Keratinocyte (primary cell): Measurements from ENCODE around the gene RAP1GAP2. TPM values are rescaled to one million over a fixed set of nuclear protein-coding genes. Genes with fewer than 3 reads are reported as not detected.

Experiments
- DNase-seq: peaks from one replicate; pipeline ENCODE4 v3.0.0-alpha.2; 2011; ENCODE audit warnings: low read depth, missing footprints, low spot score
- FAIRE-seq: peaks from 2 replicates; lab custom pipeline; 2011; peaks lifted over from hg19 to GRCh38; lab: Jason Lieb, UNC
- H2AFZ ChIP-seq: 2 replicates; pipeline ENCODE4 v1.6.0; 2012; ENCODE audit warnings: low read length, control low read depth, inconsistent platforms; ENCODE audit not compliant: control insufficient read depth
- H3K27ac ChIP-seq: 2 replicates; pipeline ENCODE4 v1.5.1; 2011; ENCODE audit warnings: low read length; ENCODE audit not compliant: control insufficient read depth, insufficient read depth
- H3K27me3 ChIP-seq: 3 replicates; pipeline ENCODE4 v1.6.0; 2011; ENCODE audit warnings: low read length; ENCODE audit not compliant: control insufficient read depth, insufficient read depth; ENCODE audit errors: extremely low read depth
- H3K36me3 ChIP-seq, 2 experiments: 2 replicates in 1 of 2; 3 replicates in 1 of 2; pipeline ENCODE4 v1.5.1; 2011; ENCODE audit warnings: low read length in 2 of 2, mild to moderate bottlenecking in 1 of 2; ENCODE audit not compliant: control insufficient read depth in 2 of 2, insufficient read depth in 2 of 2; ENCODE audit errors: extremely low read depth in 1 of 2
- H3K4me1 ChIP-seq: 3 replicates; pipeline ENCODE4 v1.5.1; 2011; ENCODE audit warnings: low read length; ENCODE audit not compliant: control insufficient read depth, insufficient read depth; ENCODE audit errors: extremely low read depth
- H3K4me2 ChIP-seq: 3 replicates; pipeline ENCODE4 v1.6.0; 2011; ENCODE audit warnings: low read depth, low read length; ENCODE audit not compliant: control insufficient read depth, insufficient read depth; ENCODE audit errors: extremely low read depth
- H3K4me3 ChIP-seq, 3 experiments: fragments of 200-600 bp in 1 of 3; sonication (generic) in 1 of 3; 2 replicates in 2 of 3; 3 replicates in 1 of 3; pipeline ENCODE4 v1.5.1; 2011 to 2016; ENCODE audit warnings: low read length in 3 of 3, mild to moderate bottlenecking in 3 of 3, control low read depth in 2 of 3, inconsistent platforms in 1 of 3, low read depth in 1 of 3, mixed read lengths in 1 of 3, mixed run types in 1 of 3, moderate library complexity in 1 of 3; ENCODE audit not compliant: control insufficient read depth in 2 of 3, insufficient read depth in 2 of 3; ENCODE audit errors: extremely low read depth in 1 of 3
- H3K79me2 ChIP-seq: 2 replicates; pipeline ENCODE4 v1.6.0; 2012; ENCODE audit warnings: low read length; ENCODE audit not compliant: control insufficient read depth, insufficient read depth
- H3K9ac ChIP-seq: 3 replicates; pipeline ENCODE4 v1.6.0; 2011; ENCODE audit warnings: low read length; ENCODE audit not compliant: control insufficient read depth, insufficient read depth; ENCODE audit errors: extremely low read depth
- H3K9me1 ChIP-seq: 3 replicates; pipeline ENCODE4 v1.6.0; 2011; ENCODE audit warnings: low read length; ENCODE audit not compliant: control insufficient read depth, insufficient read depth; ENCODE audit errors: extremely low read depth
- H3K9me3 ChIP-seq: 2 replicates; pipeline ENCODE4 v1.5.1; 2012; ENCODE audit warnings: low read depth, low read length; ENCODE audit not compliant: control insufficient read depth
- H4K20me1 ChIP-seq: 3 replicates; pipeline ENCODE4 v1.6.0; 2011; ENCODE audit warnings: low read length; ENCODE audit not compliant: control insufficient read depth, insufficient read depth; ENCODE audit errors: extremely low read depth
- CTCF ChIP-seq, 3 experiments: IDR thresholded peaks in 1 of 3; conservative IDR thresholded peaks in 1 of 3; optimal IDR thresholded peaks in 1 of 3; 2 replicates in 2 of 3; 3 replicates in 1 of 3; pipeline versions ENCODE3 to v1.5.1; 2011; ENCODE audit warnings: low read length in 3 of 3, mild to moderate bottlenecking in 3 of 3, moderate library complexity in 2 of 3, control low read depth in 1 of 3, inconsistent platforms in 1 of 3; ENCODE audit not compliant: insufficient read depth in 2 of 3; ENCODE audit errors: extremely low read depth in 1 of 3
- EZH2 ChIP-seq: IDR thresholded peaks from one replicate; pipeline ENCODE4 v1.6.1; 2012; ENCODE audit warnings: inconsistent platforms, mild to moderate bottlenecking, low read length, moderate library complexity
- dilution Hi-C: fragments of 300-500 bp; cut with MboI; formaldehyde crosslinking; loops from one replicate; pipeline ENCODE4 v1.7.0; 2020; ENCODE audit warnings: low sequenced_read_pairs; ENCODE audit not compliant: extremely low pct_ligation_motif_present
- polyA plus RNA-seq, 5 experiments: library from polyadenylated mRNA; depleted of rRNA in 3 of 5; stranded (reverse) in 3 of 5; stranded (forward) in 1 of 5; unstranded in 1 of 5; fragments of >200 nt; gene quantifications; 1 replicate in 1 of 5; 2 replicates in 3 of 5; 3 replicates in 1 of 5; pipeline versions ENCODE4 v1.2.1 to v1.2.3, GENCODE V29; 2011 to 2012; ENCODE audit warnings: missing spikeins in 2 of 5, low read depth in 1 of 5, low replicate concordance in 1 of 5

RAP1GAP2 gene
- polyA plus RNA-seq, 1 donor (not counting 4 experiments of a cell fraction or from before 2014, with no cell fraction given): 13.6 TPM

- Histone ChIP-seq H3K4me2 (no peak overlapping the region), H3K9me3 (no peaks in the 10 kb centered on the region), H3K36me3 (peaks cover 33 to 40% of the 10 kb centered on the region in 2 experiments), H3K9me1 (no peaks in the 10 kb centered on the region), H3K27ac (no peak overlapping the region), H4K20me1 (no peaks in the 10 kb centered on the region), H3K27me3 (no peaks in the 10 kb centered on the region), H2AFZ (no peak overlapping the region), H3K79me2 (no peaks in the 10 kb centered on the region), H3K4me3 (no peak overlapping the region), H3K9ac (no peak overlapping the region), H3K4me1 (peaks cover 13% of the 10 kb centered on the region)
- no peak for TF ChIP-seq CTCF (optimal IDR thresholded peaks at IDR 0.05 in 1 of 3, IDR thresholded peaks at IDR 0.05 in 1 of 3, conservative IDR thresholded peaks at IDR 0.05 in 1 of 3; ENCODE audit: extremely low read depth in 1 of 3, insufficient read depth in 2 of 3, low read length in 3 of 3)
- no peak for TF ChIP-seq EZH2
- dilution Hi-C loops: no loop called here
- FAIRE-seq (no peak), DNase-seq (no peak)
Observed at GRCh38 chr17:3005696-3006095, 209.5 kb downstream of the RAP1GAP2 start.

GRCh38 chr17:3006801-3007200, 210.6 kb downstream of the RAP1GAP2 start:
- DNase-seq: no peak
- peaks cover 32 to 37% of the 10 kb centered on the region in 2 experiments for H3K36me3 ChIP-seq
- TF ChIP-seq EZH2 (no peak), CTCF (optimal IDR thresholded peaks at IDR 0.05 in 1 of 3, IDR thresholded peaks at IDR 0.05 in 1 of 3, conservative IDR thresholded peaks at IDR 0.05 in 1 of 3; ENCODE audit: extremely low read depth in 1 of 3, insufficient read depth in 2 of 3, low read length in 3 of 3) (no peak)
- H3K9me3 ChIP-seq: no peaks in the 10 kb centered on the region
- peaks cover 13% of the 10 kb centered on the region for H3K4me1 ChIP-seq
- no peaks in the 10 kb centered on the region for H3K79me2 ChIP-seq
- H2AFZ ChIP-seq: no peak overlapping the region
- FAIRE-seq: no peak
- H3K9ac ChIP-seq: no peak overlapping the region
- dilution Hi-C loops: no loop called here
- H3K4me3 ChIP-seq: no peak overlapping the region
- no peaks in the 10 kb centered on the region for H4K20me1 ChIP-seq
- H3K9me1 ChIP-seq: no peaks in the 10 kb centered on the region
- H3K27ac ChIP-seq: no peak overlapping the region
- no peaks in the 10 kb centered on the region for H3K27me3 ChIP-seq
- H3K4me2 ChIP-seq: no peak overlapping the region
